Spleen (tissue), 11 donors: ENCODE results near the gene THRA. TPM values are rescaled to one million over a fixed set of nuclear protein-coding genes. Genes with fewer than 3 reads are reported as not detected.

Experiments used
- DNase-seq: peaks from one replicate; pipeline ENCODE4 v3.0.0-alpha.2; 2020
- H3K27ac ChIP-seq, 8 donors: fragments of 200-600 bp; sonication (generic) in 7 of 8; 1 replicate in 4 of 8; 2 replicates in 4 of 8; pipeline versions ENCODE4 v1.5.0 to v1.8.0; 2016 to 2021; ENCODE audit warnings: inconsistent platforms in 4 of 8, mild to moderate bottlenecking in 4 of 8, moderate library complexity in 1 of 8
- H3K27me3 ChIP-seq, 7 donors: fragments of 200-600 bp; sonication (generic) in 6 of 7; replicated peaks in 1 of 7; 1 replicate in 4 of 7; 2 replicates in 3 of 7; pipeline versions ENCODE4 v1.5.0 to v1.8.0; 2016 to 2021; ENCODE audit warnings: inconsistent platforms in 3 of 7, mild to moderate bottlenecking in 1 of 7
- H3K36me3 ChIP-seq, 6 donors: fragments of 200-600 bp; sonication (generic) in 5 of 6; 1 replicate in 4 of 6; 2 replicates in 2 of 6; pipeline versions ENCODE4 v1.5.0 to v1.8.0; 2016 to 2021; ENCODE audit warnings: inconsistent platforms in 2 of 6
- H3K4me1 ChIP-seq, 6 donors: fragments of 200-600 bp; sonication (generic) in 5 of 6; 1 replicate in 3 of 6; 2 replicates in 3 of 6; pipeline versions ENCODE4 v1.5.0 to v1.8.0; 2016 to 2021; ENCODE audit warnings: inconsistent platforms in 3 of 6
- H3K4me3 ChIP-seq, 8 donors: fragments of 200-600 bp; sonication (generic) in 7 of 8; 1 replicate in 4 of 8; 2 replicates in 4 of 8; pipeline versions ENCODE4 v1.5.0 to v1.8.0; 2016 to 2021; ENCODE audit warnings: inconsistent platforms in 4 of 8, mild to moderate bottlenecking in 4 of 8, moderate library complexity in 2 of 8
- H3K9me3 ChIP-seq, 8 donors: fragments of 200-600 bp; sonication (generic) in 7 of 8; 1 replicate in 4 of 8; 2 replicates in 4 of 8; pipeline versions ENCODE4 v1.5.0 to v1.8.0; 2016 to 2021; ENCODE audit warnings: inconsistent platforms in 4 of 8
- POLR2A ChIP-seq, 3 donors: fragments of 450-650 bp; IDR thresholded peaks; one replicate each; pipeline ENCODE4 v1.5.1; 2017; ENCODE audit warnings: antibody characterized with exemption in 3 of 3, mild to moderate bottlenecking in 1 of 3
- POLR2AphosphoS5 ChIP-seq, 3 donors: sonication (generic); formaldehyde crosslinking; IDR thresholded peaks; one replicate each; pipeline ENCODE4 v1.5.1; 2017; ENCODE audit warnings: antibody characterized with exemption in 3 of 3
- WGBS, 5 donors: extraction: QIAGEN DNeasy Blood & Tissue Kit in 3 of 5; methylation state at CpG; one replicate each; pipeline versions ENCODE4 v1.1.5 to v1.1.7; 2013 to 2018; 5-methylcytosine and 5-hydroxymethylcytosine counted together
- intact Hi-C: fragments of 100-400 bp; cut with DNase I; formaldehyde crosslinking; loops from one replicate; pipeline ENCODE4 v1.15.0; 2023; ENCODE audit warnings: low total_unique reads
- polyA plus RNA-seq, 3 donors: library from polyadenylated mRNA; stranded (reverse); fragments of 200-250 nt; gene quantifications; one replicate each; pipeline ENCODE4 v1.2.1, GENCODE V29; 2013
- total RNA-seq, 7 donors: library from RNA; depleted of rRNA in 3 of 7; stranded (reverse); fragments of >200 nt in 3 of 7; fragmentation: NEBNext Ultra II Directional in 4 of 7; extraction: Animal tissue kit (Norgen Biotek cat#: 25700) in 4 of 7; gene quantifications; one replicate each; pipeline versions ENCODE4 v1.1.0 to v1.2.1, GENCODE V29; 2016 to 2021
- TF ChIP-seq, protein P1 (sequence below), 11 experiments: fragments of 200-600 bp in 7 of 11; fragments of 450-650 bp in 4 of 11; sonication (generic) in 4 of 11; IDR thresholded peaks in 8 of 11; conservative IDR thresholded peaks in 3 of 11; 1 replicate in 7 of 11; 2 replicates in 4 of 11; pipeline versions ENCODE4 v1.4.0 to v1.8.0; 2016 to 2021; ENCODE audit warnings: antibody characterized with exemption in 11 of 11, inconsistent platforms in 4 of 11, mild to moderate bottlenecking in 1 of 11
- donor health status: healthy with polysubstance abuse.
- donor health status: DM: no; HTN: no; CAD: no; lungs with moderate emphysema.
- donor health status: DM: no; HTN: no; CAD: no.
- donor health status: Bipolar disorder and iron deficiency.
- donor health status: healthy.
- donor health status: DM: no; HTN: no; CAD: no.
- donor health status: DM: yes; HTN: yes; CAD: no.

The THRA gene
- total and polyA plus RNA-seq, 10 donors: 3.9 to 36.1 (median 16.9) TPM

DNA sequence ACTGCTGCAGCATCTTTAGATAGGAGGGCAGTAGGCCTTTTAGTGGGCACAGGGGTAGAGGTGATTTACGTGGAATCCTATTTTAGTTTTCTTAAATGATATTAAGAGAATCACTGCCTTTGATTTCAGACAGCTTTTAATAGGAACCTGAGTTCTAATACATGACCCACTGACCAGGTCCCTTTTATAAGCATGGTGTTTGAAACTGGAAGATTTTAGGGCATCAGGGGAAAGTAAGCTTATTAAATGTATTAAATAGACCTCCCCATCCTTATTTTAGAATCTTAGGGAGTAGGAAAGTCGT, 61.0 kb downstream of the THRA start:
- no peaks in the 10 kb centered on the region for H3K27me3 ChIP-seq
- peaks cover 0 to 37% (median 28%) of the 10 kb centered on the region in 6 donors for H3K36me3 ChIP-seq
- H3K4me1 ChIP-seq: peaks cover 22 to 79% (median 40%) of the 10 kb centered on the region in 6 donors
- no peaks in the 10 kb centered on the region for H3K9me3 ChIP-seq
- intact Hi-C loops: no loop called here
- TF ChIP-seq, protein P1, sequence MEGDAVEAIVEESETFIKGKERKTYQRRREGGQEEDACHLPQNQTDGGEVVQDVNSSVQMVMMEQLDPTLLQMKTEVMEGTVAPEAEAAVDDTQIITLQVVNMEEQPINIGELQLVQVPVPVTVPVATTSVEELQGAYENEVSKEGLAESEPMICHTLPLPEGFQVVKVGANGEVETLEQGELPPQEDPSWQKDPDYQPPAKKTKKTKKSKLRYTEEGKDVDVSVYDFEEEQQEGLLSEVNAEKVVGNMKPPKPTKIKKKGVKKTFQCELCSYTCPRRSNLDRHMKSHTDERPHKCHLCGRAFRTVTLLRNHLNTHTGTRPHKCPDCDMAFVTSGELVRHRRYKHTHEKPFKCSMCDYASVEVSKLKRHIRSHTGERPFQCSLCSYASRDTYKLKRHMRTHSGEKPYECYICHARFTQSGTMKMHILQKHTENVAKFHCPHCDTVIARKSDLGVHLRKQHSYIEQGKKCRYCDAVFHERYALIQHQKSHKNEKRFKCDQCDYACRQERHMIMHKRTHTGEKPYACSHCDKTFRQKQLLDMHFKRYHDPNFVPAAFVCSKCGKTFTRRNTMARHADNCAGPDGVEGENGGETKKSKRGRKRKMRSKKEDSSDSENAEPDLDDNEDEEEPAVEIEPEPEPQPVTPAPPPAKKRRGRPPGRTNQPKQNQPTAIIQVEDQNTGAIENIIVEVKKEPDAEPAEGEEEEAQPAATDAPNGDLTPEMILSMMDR (IDR thresholded peaks at IDR 0.05 in 8 of 11, conservative IDR thresholded peaks at IDR 0.05 in 3 of 11): no peak
- TF ChIP-seq POLR2A (IDR thresholded peaks at IDR 0.05) (no peak), POLR2AphosphoS5 (IDR thresholded peaks at IDR 0.05) (no peak)
- peak overlapping the region; percentile 89 to 98 (median 96) for H3K27ac ChIP-seq
- no peak for DNase-seq
- WGBS, 5 donors: 0% methylated on average over 2 of the region's 2 CpGs
- peak overlapping the region; percentile 62 to 99 (median 94) for H3K4me3 ChIP-seq

DNA sequence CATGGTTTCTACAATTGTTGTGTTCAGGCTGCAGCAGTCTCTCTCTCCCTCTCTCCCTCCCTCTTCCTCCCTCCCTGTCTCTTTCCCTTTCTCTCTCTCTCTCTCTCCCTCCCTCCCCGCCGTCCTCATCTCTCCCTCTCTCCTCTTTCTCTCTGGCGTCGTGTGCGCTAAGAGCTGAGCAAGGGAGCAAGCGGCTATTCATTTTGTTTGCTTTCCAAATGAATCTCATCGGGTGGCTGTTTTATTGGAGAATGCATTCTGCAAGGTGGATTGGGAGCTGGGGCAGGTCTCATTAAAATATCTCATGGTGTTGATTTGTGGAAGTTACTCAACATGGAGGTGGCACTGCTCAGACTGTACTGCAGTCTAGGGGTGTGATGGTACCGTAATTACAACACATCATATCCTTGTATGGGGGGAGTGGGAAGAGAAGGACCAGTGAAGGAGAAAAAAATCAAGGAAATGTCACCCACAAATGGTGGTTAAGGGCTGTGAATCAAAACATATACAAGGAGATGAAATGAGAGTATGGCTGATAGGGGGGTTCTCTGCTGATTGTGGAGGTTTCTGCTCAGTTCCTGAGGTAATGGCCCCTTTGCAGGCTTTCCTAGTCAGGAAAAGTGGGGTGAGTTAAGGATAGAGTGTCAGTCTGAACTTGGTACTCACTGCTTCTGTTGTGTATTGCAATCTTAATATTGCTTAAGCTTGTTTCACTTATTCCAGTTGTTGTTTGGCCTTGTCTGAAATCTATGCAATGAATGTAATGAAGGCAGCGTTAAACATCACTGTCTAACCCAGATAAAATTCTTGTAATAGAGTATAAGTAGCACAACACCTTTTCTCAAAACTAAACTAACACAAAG, 61.7 kb downstream of the THRA start:
- Histone ChIP-seq H3K4me1 (peaks cover 22 to 82% (median 43%) of the 10 kb centered on the region in 6 donors), H3K27ac (peak overlapping the region in 7 of 8 donors; percentile 93 to 98 (median 97)), H3K36me3 (peaks cover 4 to 44% (median 35%) of the 10 kb centered on the region in 6 donors), H3K4me3 (peak overlapping the region; percentile 62 to 99 (median 94)), H3K27me3 (no peaks in the 10 kb centered on the region), H3K9me3 (no peaks in the 10 kb centered on the region)
- intact Hi-C loops: no loop called here
- TF ChIP-seq, protein P1 (IDR thresholded peaks at IDR 0.05 in 8 of 11, conservative IDR thresholded peaks at IDR 0.05 in 3 of 11): no peak
- TF ChIP-seq POLR2AphosphoS5 (IDR thresholded peaks at IDR 0.05) (peak in 1 of 3 donors; percentile 8), POLR2A (IDR thresholded peaks at IDR 0.05) (no peak)
- no peak for DNase-seq
- WGBS, 5 donors: 8 to 13% (median 8%) methylated on average over 9 of the region's 9 CpGs

DNA sequence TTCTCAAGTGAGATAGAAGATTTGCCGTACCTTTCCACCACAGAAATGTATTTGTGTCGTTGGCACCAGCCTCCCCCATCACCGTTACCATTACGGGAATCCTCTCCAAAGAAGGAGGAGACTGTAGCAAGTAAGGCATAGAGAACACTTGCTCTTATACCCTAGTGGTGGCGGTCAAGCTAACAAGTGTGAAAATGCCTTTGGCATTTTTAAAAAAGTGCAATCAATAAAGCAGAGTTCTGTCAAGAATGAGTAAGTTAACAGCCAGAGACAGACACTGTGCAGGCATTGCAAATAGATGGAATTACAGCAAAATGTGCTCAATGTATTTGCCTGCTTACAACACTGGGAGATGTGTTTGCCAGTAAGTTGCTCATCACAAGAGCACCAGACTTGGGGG, 66.7 kb downstream of the THRA start:
- WGBS, 5 donors: 80 to 92% (median 88%) methylated on average over 5 of the region's 5 CpGs
- Histone ChIP-seq H3K4me1 (peaks cover 8 to 75% (median 31%) of the 10 kb centered on the region in 6 donors), H3K4me3 (peak overlapping the region in 1 of 8 donors; percentile 44), H3K9me3 (no peaks in the 10 kb centered on the region), H3K36me3 (peaks cover 7 to 94% (median 74%) of the 10 kb centered on the region in 6 donors), H3K27me3 (no peaks in the 10 kb centered on the region), H3K27ac (peak overlapping the region in 6 of 8 donors; percentile 64 to 92 (median 84))
- TF ChIP-seq, protein P1 (IDR thresholded peaks at IDR 0.05 in 8 of 11, conservative IDR thresholded peaks at IDR 0.05 in 3 of 11): no peak
- TF ChIP-seq POLR2A (IDR thresholded peaks at IDR 0.05) (no peak), POLR2AphosphoS5 (IDR thresholded peaks at IDR 0.05) (no peak)
- intact Hi-C loops: no loop called here
- DNase-seq: no peak

DNA sequence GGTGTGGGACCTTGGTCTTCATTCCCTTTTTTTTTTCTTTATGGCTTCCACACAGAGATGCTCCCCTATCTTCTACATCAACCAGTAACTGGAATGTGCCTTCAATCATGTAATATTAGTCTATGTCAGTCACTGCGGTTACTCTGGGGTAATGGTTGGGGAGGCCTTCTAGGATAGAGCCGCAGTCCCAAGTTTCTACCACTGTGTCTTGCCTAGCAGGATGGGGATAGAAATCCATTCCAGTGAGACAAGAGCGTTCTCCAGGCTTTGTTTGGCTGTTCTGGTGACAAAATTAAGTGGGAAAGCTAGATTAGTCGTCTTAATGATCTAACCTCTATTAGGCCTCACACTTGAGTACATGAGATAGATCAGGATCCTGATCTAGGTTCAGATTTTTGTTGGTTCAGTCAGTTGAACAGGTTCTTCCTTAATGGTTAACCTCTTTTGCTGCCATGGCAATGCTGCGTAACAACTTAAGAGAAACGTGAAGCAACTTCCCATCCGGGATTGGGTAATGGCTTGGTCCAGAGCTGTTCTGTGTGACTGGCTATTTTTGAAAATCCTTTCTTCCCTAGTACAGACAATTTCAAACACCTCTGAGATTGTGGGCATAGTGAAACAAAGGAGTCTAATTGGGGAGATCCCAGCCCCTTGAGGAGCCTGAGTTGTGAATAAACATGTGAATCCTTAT, 67.7 kb downstream of the THRA start:
- intact Hi-C loops: no loop called here
- Histone ChIP-seq H3K27me3 (no peaks in the 10 kb centered on the region), H3K27ac (peak overlapping the region in 7 of 8 donors; percentile 64 to 92 (median 84)), H3K4me1 (peaks cover 0 to 74% (median 21%) of the 10 kb centered on the region in 6 donors), H3K4me3 (peak overlapping the region in 1 of 8 donors; percentile 44), H3K9me3 (no peaks in the 10 kb centered on the region), H3K36me3 (peaks cover 7 to 100% (median 83%) of the 10 kb centered on the region in 6 donors)
- TF ChIP-seq POLR2AphosphoS5 (IDR thresholded peaks at IDR 0.05) (peak in 1 of 3 donors; percentile 80), POLR2A (IDR thresholded peaks at IDR 0.05) (no peak)
- TF ChIP-seq, protein P1 (IDR thresholded peaks at IDR 0.05 in 8 of 11, conservative IDR thresholded peaks at IDR 0.05 in 3 of 11): no peak
- WGBS, 5 donors: 59 to 89% (median 72%) methylated on average over 7 of the region's 7 CpGs
- no peak for DNase-seq
